Measurements from ENCODE around the gene ZNF467.

ZNF467 gene

GRCh38 chr7:149773446-149774236 is at the start of gene ZNF467:
ZNF467 (minus strand) TSS chr7:149773588; CDS start chr7:149771032, 2,556 bp downstream.
- DNase-seq: no peak

DNA sequence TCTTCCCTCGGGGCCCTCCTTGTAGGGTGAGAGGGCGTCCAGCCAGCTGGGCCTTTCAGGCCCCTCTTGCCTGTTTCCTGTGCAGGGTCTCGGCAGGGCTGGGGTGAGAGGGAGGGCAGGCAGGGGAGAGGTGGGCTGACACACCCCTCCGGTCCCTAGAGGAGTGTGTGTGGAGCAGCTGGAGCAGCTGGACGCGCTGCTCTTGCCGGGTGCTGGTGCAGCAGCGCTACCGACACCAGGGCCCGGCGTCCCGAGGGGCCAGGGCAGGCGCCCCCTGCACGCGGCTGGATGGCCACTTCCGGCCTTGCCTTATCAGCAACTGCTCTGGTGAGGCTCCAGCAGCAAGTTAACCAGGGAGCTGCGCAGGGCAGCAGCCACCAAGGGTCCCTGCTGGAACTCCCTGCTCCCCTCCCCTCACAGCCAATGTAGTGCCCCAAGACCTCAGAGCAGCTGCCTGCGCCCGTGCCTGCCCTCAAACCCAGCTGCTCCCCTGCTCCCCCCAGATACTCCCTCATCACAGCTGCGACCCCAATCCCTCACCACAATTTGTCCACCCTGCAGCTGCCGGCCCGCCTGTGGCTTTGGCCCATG is 49.1 kb upstream of the ZNF467 start:
- no peak for DNase-seq

- no peak for DNase-seq
Measured at GRCh38 chr7:149821191-149822148, 48.1 kb upstream of the ZNF467 start.

- DNase-seq: no peak
Measured at GRCh38 chr7:149820622-149821190, 47.3 kb upstream of the ZNF467 start.

DNA sequence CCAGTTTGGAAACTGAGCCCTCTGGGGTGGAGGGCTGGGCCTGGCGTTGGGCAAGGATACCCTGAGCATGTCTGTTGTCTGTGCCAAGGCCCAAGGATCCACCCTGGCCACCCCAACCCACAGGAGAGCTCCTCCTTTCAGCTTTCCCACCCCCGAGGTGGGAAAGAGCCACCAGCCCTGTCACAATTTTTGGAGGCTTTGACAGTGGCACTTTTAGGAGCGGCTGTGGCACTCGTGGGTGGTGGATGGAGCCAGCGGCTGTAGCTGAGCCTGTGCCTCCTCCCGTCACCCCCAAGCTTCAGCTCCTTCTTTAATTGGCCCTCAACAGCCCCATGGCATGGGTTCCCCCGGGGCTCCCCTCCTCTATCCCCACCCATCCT is 46.6 kb upstream of the ZNF467 start:
- DNase-seq: no peak

DNA sequence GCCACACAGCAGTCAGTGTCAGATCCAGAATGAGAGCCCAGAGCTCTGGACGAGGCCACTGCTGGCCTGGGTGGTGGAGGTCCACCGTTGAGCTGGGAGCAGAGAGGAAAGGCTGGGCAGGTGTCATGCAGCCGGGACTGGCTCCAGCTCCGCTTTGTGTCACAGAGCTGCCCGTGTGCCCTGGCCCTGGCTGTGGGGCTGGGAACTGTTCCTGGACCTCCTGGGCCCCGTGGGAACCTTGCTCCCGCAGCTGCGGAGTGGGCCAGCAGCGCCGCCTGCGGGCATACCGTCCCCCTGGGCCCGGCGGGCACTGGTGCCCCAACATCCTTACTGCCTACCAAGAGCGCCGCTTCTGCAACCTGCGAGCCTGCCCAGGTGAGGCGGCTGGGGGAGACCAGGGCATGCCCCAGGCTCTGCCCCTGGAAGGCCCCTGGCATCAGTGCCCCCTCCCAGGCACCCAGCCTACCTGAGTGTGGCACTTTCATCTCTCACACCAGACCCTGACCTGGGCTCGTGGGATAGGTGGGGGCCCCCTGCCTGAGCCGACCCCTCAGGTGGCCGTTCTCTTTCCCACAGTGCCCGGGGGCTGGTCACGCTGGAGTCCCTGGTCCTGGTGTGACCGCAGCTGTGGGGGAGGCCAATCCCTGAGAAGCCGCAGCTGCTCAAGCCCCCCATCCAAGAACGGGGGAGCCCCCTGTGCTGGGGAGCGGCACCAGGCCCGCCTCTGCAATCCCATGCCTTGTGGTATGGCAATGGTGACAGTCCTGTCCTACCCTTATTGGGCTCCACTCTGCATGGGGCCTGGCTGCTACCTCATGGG is 46.0 kb upstream of the ZNF467 start:
- no peak for DNase-seq

DNA sequence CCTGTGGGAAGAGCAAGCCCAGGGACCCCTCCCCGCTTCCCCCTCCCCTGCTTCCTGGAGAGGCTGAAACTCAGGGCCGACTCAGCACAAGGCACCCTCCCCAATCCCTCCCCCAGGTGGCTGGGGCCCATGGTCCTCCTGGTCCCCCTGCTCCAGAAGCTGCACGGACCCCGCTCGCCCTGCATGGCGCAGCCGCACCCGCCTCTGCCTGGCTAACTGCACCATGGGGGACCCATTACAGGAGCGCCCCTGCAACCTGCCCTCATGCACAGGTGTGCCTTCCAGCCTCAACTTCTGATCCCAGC is 45.1 kb upstream of the ZNF467 start:
- DNase-seq: no peak

DNA sequence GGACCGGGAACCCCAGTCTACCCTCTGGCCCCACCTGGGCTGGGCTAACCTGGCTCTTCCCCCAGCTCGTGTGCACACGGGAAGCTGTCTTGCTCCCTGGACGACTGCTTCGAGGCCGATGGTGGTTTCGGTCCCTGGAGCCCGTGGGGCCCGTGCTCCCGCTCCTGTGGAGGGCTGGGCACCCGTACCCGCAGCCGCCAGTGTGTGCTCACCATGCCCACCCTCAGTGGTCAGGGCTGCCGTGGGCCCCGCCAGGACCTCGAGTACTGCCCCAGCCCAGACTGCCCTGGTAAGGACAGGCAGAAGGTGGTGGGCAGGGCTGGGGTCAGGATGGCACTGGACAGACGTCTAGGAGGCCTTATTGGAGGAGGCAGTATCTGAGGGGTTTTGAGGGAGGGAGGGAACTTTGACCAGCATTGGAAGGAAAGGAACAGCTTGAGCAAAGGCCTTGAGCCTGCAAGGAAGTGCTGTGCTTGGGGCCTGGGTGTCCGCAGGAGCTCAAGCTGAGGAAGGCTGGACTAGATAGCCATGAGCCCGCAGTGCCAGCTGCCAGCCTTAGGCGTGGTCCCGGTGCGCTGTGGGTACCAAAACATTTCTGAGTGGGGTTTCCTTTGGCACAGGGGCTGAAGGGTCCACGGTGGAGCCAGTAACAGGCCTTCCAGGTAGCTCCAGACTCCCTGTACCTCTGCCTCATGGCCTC is 44.6 kb upstream of the ZNF467 start:
- DNase-seq: no peak

DNA sequence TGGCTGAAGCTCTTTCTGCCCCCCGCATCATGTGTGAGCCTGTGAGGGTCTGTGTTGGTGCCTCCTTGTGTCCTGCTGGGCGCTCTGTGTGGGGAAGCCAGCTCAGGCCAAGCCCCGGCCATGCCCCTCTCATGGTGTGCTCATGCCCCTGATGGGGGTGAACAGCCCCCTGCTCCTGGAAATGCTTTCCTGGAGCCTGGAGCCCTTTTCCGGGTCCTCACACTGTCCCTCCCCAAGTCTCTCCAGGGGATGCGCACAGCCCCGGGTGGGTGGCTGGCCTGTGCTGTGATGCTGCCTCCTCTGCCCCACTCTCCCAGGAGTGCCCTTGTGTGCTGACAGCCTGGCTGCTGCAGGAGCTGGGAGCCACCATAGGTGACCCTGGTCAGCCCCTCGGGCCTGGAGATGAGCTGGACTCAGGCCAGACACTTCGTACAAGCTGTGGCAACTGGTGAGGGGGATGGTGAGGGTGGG is 43.9 kb upstream of the ZNF467 start:
- no peak for DNase-seq

DNA sequence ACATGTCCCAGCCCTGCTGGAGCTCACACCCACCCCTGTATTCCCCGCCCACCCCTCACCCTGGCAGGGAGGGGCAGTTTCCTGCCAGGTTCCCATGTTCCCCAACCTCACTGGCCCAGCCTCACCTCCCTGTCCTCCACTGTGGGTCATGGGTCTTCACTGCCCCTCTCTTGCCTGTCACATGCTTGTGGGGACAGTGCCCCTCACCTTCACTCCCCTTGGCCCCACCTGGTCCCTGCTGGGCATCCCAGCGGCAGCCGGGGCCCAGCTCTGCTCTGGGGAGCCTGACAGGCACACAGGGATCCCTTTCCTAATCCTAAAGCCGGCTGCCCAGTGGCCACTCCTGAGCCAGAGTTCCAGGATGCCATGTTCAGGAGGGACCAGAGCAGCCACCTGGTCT is 43.4 kb upstream of the ZNF467 start:
- no peak for DNase-seq

- no peak for DNase-seq
Measured at GRCh38 chr7:149816267-149816751, 42.9 kb upstream of the ZNF467 start.

DNA sequence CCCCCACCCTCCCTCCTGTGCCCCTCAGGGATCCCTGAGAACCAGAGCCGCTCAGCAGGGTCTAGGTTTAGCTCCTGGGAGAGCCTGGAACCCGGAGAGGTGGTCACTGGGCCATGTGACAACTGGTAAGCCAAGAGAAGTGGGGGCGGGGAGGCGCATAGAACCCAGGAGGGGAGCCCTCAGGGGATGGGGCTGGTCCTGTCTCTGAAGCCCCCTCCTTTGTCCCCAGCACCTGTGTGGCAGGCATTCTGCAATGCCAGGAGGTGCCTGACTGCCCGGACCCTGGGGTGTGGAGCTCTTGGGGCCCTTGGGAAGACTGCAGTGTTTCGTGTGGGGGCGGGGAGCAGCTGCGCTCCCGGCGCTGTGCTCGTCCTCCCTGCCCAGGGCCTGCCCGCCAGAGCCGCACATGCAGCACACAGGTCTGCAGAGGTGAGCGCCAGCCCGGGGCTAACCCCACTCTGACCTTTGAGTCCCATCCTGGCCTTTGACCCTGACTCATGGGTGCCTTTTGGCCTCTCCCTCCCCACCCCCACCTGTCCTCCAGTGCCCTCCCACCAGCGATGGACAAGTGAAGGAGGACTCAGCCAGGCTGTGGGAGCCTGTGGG is 42.4 kb upstream of the ZNF467 start:
- no peak for DNase-seq

DNA sequence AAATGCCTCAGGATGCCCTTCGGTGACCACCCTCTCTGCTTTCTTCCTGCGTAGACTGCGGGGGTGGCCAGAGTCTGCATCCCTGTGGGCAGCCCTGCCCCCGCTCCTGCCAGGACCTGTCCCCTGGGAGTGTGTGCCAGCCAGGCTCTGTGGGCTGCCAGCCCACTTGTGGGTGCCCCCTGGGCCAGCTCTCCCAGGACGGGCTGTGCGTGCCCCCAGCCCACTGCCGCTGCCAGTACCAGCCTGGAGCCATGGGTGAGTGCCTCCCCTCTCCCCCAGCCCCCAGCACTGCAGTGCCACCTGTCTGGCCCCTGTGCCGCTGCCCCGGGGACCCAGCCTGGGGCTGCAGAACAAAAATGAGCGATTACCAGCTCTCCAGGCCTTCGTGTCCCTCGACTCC is 41.7 kb upstream of the ZNF467 start:
- DNase-seq: no peak

GRCh38 chr7:149814494-149814893 is 41.1 kb upstream of the ZNF467 start:
- no peak for DNase-seq

- DNase-seq: no peak
Measured at GRCh38 chr7:149813254-149814035, 40.1 kb upstream of the ZNF467 start.

- no peak for DNase-seq
Measured at GRCh38 chr7:149811831-149812490, 38.6 kb upstream of the ZNF467 start.

GRCh38 chr7:149811221-149811620 is 37.8 kb upstream of the ZNF467 start:
- no peak for DNase-seq

GRCh38 chr7:149809215-149809614 is 35.8 kb upstream of the ZNF467 start:
- no peak for DNase-seq

DNA sequence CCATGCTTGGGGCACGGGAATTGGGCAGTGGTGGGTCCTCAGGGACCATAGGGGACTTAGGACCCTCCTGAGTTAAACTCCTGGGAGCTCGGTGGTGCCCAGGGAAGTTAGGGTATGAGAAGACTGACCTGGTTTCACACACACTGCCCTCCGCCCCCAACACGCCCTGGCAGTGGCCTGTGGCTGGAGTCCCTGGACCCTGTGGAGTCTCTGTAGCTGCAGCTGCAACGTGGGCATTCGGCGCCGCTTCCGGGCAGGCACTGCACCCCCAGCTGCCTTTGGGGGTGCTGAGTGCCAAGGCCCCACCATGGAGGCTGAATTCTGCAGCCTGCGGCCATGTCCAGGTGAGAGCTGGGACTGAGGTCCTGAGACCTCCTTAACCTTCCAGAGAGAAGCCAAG is 34.9 kb upstream of the ZNF467 start:
- DNase-seq: no peak

GRCh38 chr7:149806726-149807125 is 33.3 kb upstream of the ZNF467 start:
- no peak for DNase-seq
